Prostate gland (tissue), 2 donors: ENCODE results near the gene GSC. TPM values are rescaled to one million over a fixed set of nuclear protein-coding genes. Genes with fewer than 3 reads are reported as not detected.

Experiments used
- DNase-seq: peaks from one replicate; pipeline ENCODE4 v3.0.0-alpha.2; 2019; ENCODE audit warnings: low spot score
- H3K27ac ChIP-seq, 2 donors: fragments of 200-600 bp; sonication (generic); 2 replicates each; pipeline ENCODE4 v1.5.1; 2017 to 2019
- H3K27me3 ChIP-seq: fragments of 200-600 bp; sonication (generic); replicated peaks from 2 replicates; pipeline ENCODE4 v1.5.1; 2019; ENCODE audit not compliant: insufficient read depth
- H3K36me3 ChIP-seq, 2 donors: fragments of 200-600 bp; sonication (generic); 1 replicate in 1 of 2; 2 replicates in 1 of 2; pipeline versions ENCODE4 v1.5.1 to v1.8.1; 2017 to 2019
- H3K4me1 ChIP-seq: fragments of 200-600 bp; sonication (generic); replicated peaks from 2 replicates; pipeline ENCODE4 v1.5.1; 2019
- H3K4me3 ChIP-seq, 2 donors: fragments of 200-600 bp; sonication (generic); 2 replicates each; pipeline ENCODE4 v1.5.1; 2017 to 2019
- H3K9me3 ChIP-seq: fragments of 200-600 bp; sonication (generic); 2 replicates; pipeline ENCODE4 v1.5.1; 2017
- CTCF ChIP-seq, 4 experiments: fragments of 200-600 bp in 2 of 4; fragments of 450-650 bp in 2 of 4; sonication (generic) in 2 of 4; IDR thresholded peaks; 1 replicate in 3 of 4; 2 replicates in 1 of 4; pipeline ENCODE4 v1.5.1; 2016 to 2019; ENCODE audit warnings: antibody characterized with exemption in 4 of 4, mild to moderate bottlenecking in 2 of 4, moderate library complexity in 2 of 4
- POLR2A ChIP-seq: fragments of 450-650 bp; IDR thresholded peaks from one replicate; pipeline ENCODE4 v1.6.1; 2016; ENCODE audit warnings: antibody characterized with exemption, mild to moderate bottlenecking
- POLR2AphosphoS5 ChIP-seq: sonication (generic); formaldehyde crosslinking; IDR thresholded peaks from one replicate; pipeline ENCODE4 v1.6.1; 2017; ENCODE audit warnings: antibody characterized with exemption
- WGBS: methylation state at CpG from one replicate; pipeline ENCODE4 v1.1.5; 2018; 5-methylcytosine and 5-hydroxymethylcytosine counted together
- intact Hi-C: fragments of 100-400 bp; cut with DNase I; formaldehyde crosslinking; loops from one replicate; pipeline ENCODE4 v1.14.2; 2022
- total RNA-seq, 2 donors: library from RNA; depleted of rRNA; stranded (reverse); fragments of >200 nt; gene quantifications; one replicate each; pipeline ENCODE4 v1.1.0, GENCODE V29; 2016

The GSC gene
- total RNA-seq, 2 donors from 2014 or later: 2.7 to 3.6 TPM

DNA sequence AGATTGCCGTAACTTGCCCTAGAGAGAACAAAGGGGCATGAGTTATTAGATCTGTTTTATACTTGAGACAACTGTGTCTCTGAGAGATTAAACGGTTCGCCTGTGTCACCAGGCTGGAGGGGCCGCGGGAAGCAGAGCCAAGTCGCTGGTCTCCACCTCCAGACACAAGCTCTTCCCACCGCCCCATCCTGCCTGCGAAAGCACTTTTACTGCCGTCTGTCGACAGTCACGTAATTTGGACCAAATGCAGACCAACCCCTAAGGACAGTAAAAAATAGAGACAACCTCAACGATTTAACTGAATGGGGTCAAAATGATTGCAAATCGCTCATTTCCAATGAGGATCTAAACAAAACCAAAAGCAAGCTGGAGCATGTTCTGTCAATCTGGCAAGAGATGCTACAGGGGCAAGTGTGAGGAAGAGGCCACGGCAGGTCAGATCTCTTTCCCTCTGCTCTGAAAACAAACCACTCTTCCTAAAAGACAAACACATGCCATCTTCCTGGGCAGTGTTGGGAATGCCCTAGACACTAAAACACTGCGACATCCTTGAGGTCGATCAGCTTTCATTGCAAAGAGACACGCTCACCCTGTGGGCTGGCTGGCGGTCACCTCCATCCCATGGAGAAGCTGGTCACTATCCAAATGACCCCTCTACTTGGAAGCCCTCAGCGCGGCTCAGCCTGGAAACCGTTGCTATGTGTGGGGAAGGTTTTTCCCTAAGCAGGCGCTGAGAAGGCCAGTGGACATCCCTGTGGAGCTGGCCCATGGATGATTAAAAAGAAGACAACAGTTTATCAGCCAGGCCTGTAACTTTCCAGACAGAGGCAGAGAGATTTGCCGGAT lies 17.1 kb downstream of the GSC start:
- intact Hi-C loops: no loop called here
- Histone ChIP-seq H3K9me3 (no peaks in the 10 kb centered on the region), H3K4me1 (no peaks in the 10 kb centered on the region), H3K4me3 (no peak overlapping the region), H3K27me3 (no peaks in the 10 kb centered on the region), H3K27ac (no peak overlapping the region), H3K36me3 (no peaks in the 10 kb centered on the region)
- 45% methylated on average over 23 of the region's 23 CpGs for WGBS
- no peak for DNase-seq
- no peak for TF ChIP-seq CTCF (IDR thresholded peaks at IDR 0.05)
- no peak for TF ChIP-seq POLR2A
- no peak for TF ChIP-seq POLR2AphosphoS5

- TF ChIP-seq CTCF (IDR thresholded peaks at IDR 0.05) (no peak), POLR2A (no peak), POLR2AphosphoS5 (no peak)
- no peaks in the 10 kb centered on the region for H3K4me1 ChIP-seq
- WGBS: 89% methylated on average over 4 of the region's 4 CpGs
- no peak overlapping the region for H3K4me3 ChIP-seq
- H3K27ac ChIP-seq: no peak overlapping the region
- no peaks in the 10 kb centered on the region for H3K36me3 ChIP-seq
- intact Hi-C loops: no loop called here
- DNase-seq: no peak
- no peaks in the 10 kb centered on the region for H3K27me3 ChIP-seq
- no peaks in the 10 kb centered on the region for H3K9me3 ChIP-seq
Measured at GRCh38 chr14:94751956-94752355, 18.0 kb downstream of the GSC start.

GRCh38 chr14:94751321-94751720 lies 18.6 kb downstream of the GSC start:
- no peak overlapping the region for H3K27ac ChIP-seq
- H3K4me3 ChIP-seq: no peak overlapping the region
- H3K4me1 ChIP-seq: no peaks in the 10 kb centered on the region
- WGBS: 95% methylated on average over 11 of the region's 11 CpGs
- H3K9me3 ChIP-seq: no peaks in the 10 kb centered on the region
- H3K36me3 ChIP-seq: no peaks in the 10 kb centered on the region
- DNase-seq: no peak
- H3K27me3 ChIP-seq: no peaks in the 10 kb centered on the region
- TF ChIP-seq POLR2A: no peak
- TF ChIP-seq POLR2AphosphoS5: no peak
- TF ChIP-seq CTCF (IDR thresholded peaks at IDR 0.05): no peak
- intact Hi-C loops: no loop called here

DNA sequence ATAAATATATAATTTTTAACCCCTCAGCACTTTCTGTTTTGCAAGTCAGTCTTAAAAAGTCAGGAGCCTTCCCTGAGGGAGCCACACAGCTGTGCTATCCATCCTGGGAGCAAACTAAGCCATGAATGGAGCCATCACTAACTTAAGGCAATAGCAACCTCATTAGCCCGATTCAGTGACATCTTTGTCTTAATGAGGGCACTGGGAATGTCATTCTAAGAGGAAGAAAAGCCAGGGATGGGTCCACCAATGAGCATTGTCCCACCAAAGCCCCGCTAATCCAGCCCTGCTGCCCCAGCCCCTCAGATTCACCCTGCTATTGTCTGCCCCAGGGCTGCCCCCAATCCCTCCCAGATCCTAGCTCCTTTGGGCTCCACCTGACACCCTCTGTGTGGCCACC lies 19.5 kb downstream of the GSC start:
- TF ChIP-seq CTCF (IDR thresholded peaks at IDR 0.05) (no peak), POLR2A (no peak), POLR2AphosphoS5 (no peak)

More for the DNA sequence above, 19.5 kb downstream of the GSC start:
- Histone ChIP-seq H3K9me3 (no peaks in the 10 kb centered on the region), H3K27me3 (no peaks in the 10 kb centered on the region), H3K4me3 (no peak overlapping the region), H3K4me1 (no peaks in the 10 kb centered on the region), H3K27ac (no peak overlapping the region), H3K36me3 (no peaks in the 10 kb centered on the region)
- intact Hi-C loops: no loop called here
- WGBS: 82% methylated on average over 2 of the region's 2 CpGs
- no peak for DNase-seq
